Stomach (tissue), 4 donors: ENCODE data around the gene GPC4.

Experiments
- CTCF ChIP-seq, 7 experiments: fragments of 450-650 bp in 4 of 7; fragments of 200-600 bp in 3 of 7; sonication (generic) in 3 of 7; IDR thresholded peaks; one replicate each; pipeline ENCODE4 v1.5.1; 2016 to 2019; ENCODE audit warnings: antibody characterized with exemption in 7 of 7, control low read depth in 2 of 7, mild to moderate bottlenecking in 1 of 7
- POLR2A ChIP-seq, 4 donors: fragments of 450-650 bp; IDR thresholded peaks; one replicate each; pipeline ENCODE4 v1.6.1; 2016; ENCODE audit warnings: antibody characterized with exemption in 4 of 4, control low read depth in 2 of 4, mild to moderate bottlenecking in 1 of 4, moderate library complexity in 1 of 4
- POLR2AphosphoS5 ChIP-seq, 3 donors: sonication (generic); formaldehyde crosslinking; IDR thresholded peaks; one replicate each; pipeline ENCODE4 v1.6.1; 2016; ENCODE audit warnings: antibody characterized with exemption in 3 of 3

- TF ChIP-seq CTCF (IDR thresholded peaks at IDR 0.05) (no peak), POLR2AphosphoS5 (IDR thresholded peaks at IDR 0.05) (no peak), POLR2A (IDR thresholded peaks at IDR 0.05) (no peak)
These were observed 121.2 kb downstream of the GPC4 start for GRCh38 chrX:133294126-133294525.
